DLD1 (cell line): ENCODE measurements around the gene CRTC3.
"Not testable (repeated sequence)": the region's sequence is repeated elsewhere in the genome, so short reads cannot be mapped to it uniquely, and the experiment has no call there.

Source experiments
- in situ Hi-C: cut with HindIII; loops from 2 replicates; pipeline ENCODE4 v1.10.0; 2017; ENCODE audit warnings: low sequenced_read_pairs

The CRTC3 gene

GRCh38 chr15:90529371-90530249 is at the start of gene CRTC3:
Gene CRTC3, plus strand, starts transcription at chr15:90529923. Its CDS starts 149 bp downstream, at chr15:90530072.
- in situ Hi-C loops, result no loop called here

- in situ Hi-C loops, result loop anchor here (25.0 kb wide), 1 partner anchor 456 kb away; the partner anchor contains the start of genes HDDC3 and UNC45A
Measured at GRCh38 chr15:90481023-90481422, 48.7 kb upstream of the CRTC3 start.

- in situ Hi-C loops, result loop anchor here (25.0 kb wide), 1 partner anchor 455 kb away; the partner anchor contains the start of genes HDDC3 and UNC45A
Measured at GRCh38 chr15:90482124-90483011, 47.4 kb upstream of the CRTC3 start.

GRCh38 chr15:90483012-90483307 is 46.8 kb upstream of the CRTC3 start:
- in situ Hi-C loops, result loop anchor here (25.0 kb wide), 1 partner anchor 454 kb away; the partner anchor contains the start of genes HDDC3 and UNC45A

GRCh38 chr15:90483637-90484036 is 46.1 kb upstream of the CRTC3 start:
- in situ Hi-C loops, result loop anchor here (25.0 kb wide), 1 partner anchor 454 kb away; the partner anchor contains the start of genes HDDC3 and UNC45A

- in situ Hi-C loops, result loop anchor here (25.0 kb wide), 1 partner anchor 450 kb away; the partner anchor contains the start of genes HDDC3 and UNC45A
Measured at GRCh38 chr15:90487186-90487585, 42.5 kb upstream of the CRTC3 start.

- in situ Hi-C loops, result loop anchor here (25.0 kb wide), 1 partner anchor 448 kb away; the partner anchor contains the start of genes HDDC3 and UNC45A
Measured at GRCh38 chr15:90489514-90489913, 40.2 kb upstream of the CRTC3 start.

GRCh38 chr15:90489944-90490343 is 39.8 kb upstream of the CRTC3 start:
- in situ Hi-C loops, result loop anchor here (25.0 kb wide), 1 partner anchor 447 kb away; the partner anchor contains the start of genes HDDC3 and UNC45A

- in situ Hi-C loops, result loop anchor here (25.0 kb wide), 1 partner anchor 444 kb away; the partner anchor contains the start of genes HDDC3 and UNC45A
Measured at GRCh38 chr15:90493647-90494046, 36.1 kb upstream of the CRTC3 start.

- in situ Hi-C loops, result loop anchor here (25.0 kb wide), 1 partner anchor 442 kb away; the partner anchor contains the start of genes HDDC3 and UNC45A
Measured at GRCh38 chr15:90495067-90495466, 34.7 kb upstream of the CRTC3 start.

GRCh38 chr15:90496791-90497190 is 32.9 kb upstream of the CRTC3 start:
- in situ Hi-C loops, result loop anchor here (25.0 kb wide), 1 partner anchor 441 kb away; the partner anchor contains the start of genes HDDC3 and UNC45A

- in situ Hi-C loops, result loop anchor here (25.0 kb wide), 1 partner anchor 440 kb away; the partner anchor contains the start of genes HDDC3 and UNC45A
Measured at GRCh38 chr15:90497376-90497775, 32.3 kb upstream of the CRTC3 start.

GRCh38 chr15:90497912-90498311 is 31.8 kb upstream of the CRTC3 start:
- in situ Hi-C loops, result loop anchor here (25.0 kb wide), 1 partner anchor 439 kb away; the partner anchor contains the start of genes HDDC3 and UNC45A

- in situ Hi-C loops, result no loop called here
Measured at GRCh38 chr15:90500171-90500570, 29.6 kb upstream of the CRTC3 start.

- in situ Hi-C loops, result no loop called here
Measured at GRCh38 chr15:90501898-90502297, 27.8 kb upstream of the CRTC3 start.

- in situ Hi-C loops, result not testable (repeated sequence)
Measured at GRCh38 chr15:90510781-90511180, 18.9 kb upstream of the CRTC3 start.

GRCh38 chr15:90511211-90511618 is 18.5 kb upstream of the CRTC3 start:
- in situ Hi-C loops, result not testable (repeated sequence)

- in situ Hi-C loops, result no loop called here
Measured at GRCh38 chr15:90512276-90512675, 17.4 kb upstream of the CRTC3 start.

- in situ Hi-C loops, result no loop called here
Measured at GRCh38 chr15:90512981-90513380, 16.7 kb upstream of the CRTC3 start.

GRCh38 chr15:90513448-90513847 is 16.3 kb upstream of the CRTC3 start:
- in situ Hi-C loops, result no loop called here

- in situ Hi-C loops, result not testable (repeated sequence)
Measured at GRCh38 chr15:90513893-90514292, 15.8 kb upstream of the CRTC3 start.
